Activated CD8-positive, alpha-beta memory T cell treated with anti-CD3 and anti-CD28 coated beads, Interleukin-2, amount 50 U/mL, for 1 hour (primary cell): ENCODE data around the gene TLL2.
"Not testable (repeated sequence)": the region's sequence is repeated elsewhere in the genome, so short reads cannot be mapped to it uniquely, and the experiment has no call there.

Experiments used
- DNase-seq: peaks from one replicate; pipeline ENCODE4 v3.0.0-alpha.2; 2020; ENCODE audit errors: extremely low read depth

TLL2 gene

GRCh38 chr10:96513698-96514561 lies at the start of gene TLL2:
TLL2 (minus strand) TSS chr10:96513926; CDS start chr10:96513685, 241 bp downstream.
- peak; percentile 13 for DNase-seq

- DNase-seq = no peak
These were observed 47.5 kb upstream of the TLL2 start for GRCh38 chr10:96560966-96561887.

- DNase-seq = no peak
These were observed 46.8 kb upstream of the TLL2 start for GRCh38 chr10:96560489-96560888.

GRCh38 chr10:96556003-96556402 lies 42.3 kb upstream of the TLL2 start:
- no peak for DNase-seq

- no peak for DNase-seq
These were observed 41.6 kb upstream of the TLL2 start for GRCh38 chr10:96555330-96555729.

- no peak for DNase-seq
These were observed 34.9 kb upstream of the TLL2 start for GRCh38 chr10:96548589-96548988.

- not testable (repeated sequence) for DNase-seq
These were observed 31.8 kb upstream of the TLL2 start for GRCh38 chr10:96545558-96545957.

GRCh38 chr10:96541921-96542320 lies 28.2 kb upstream of the TLL2 start:
- DNase-seq = no peak

GRCh38 chr10:96540240-96540639 lies 26.5 kb upstream of the TLL2 start:
- DNase-seq = no peak

GRCh38 chr10:96538683-96539082 lies 25.0 kb upstream of the TLL2 start:
- no peak for DNase-seq

- no peak for DNase-seq
These were observed 22.4 kb upstream of the TLL2 start for GRCh38 chr10:96536129-96536528.

GRCh38 chr10:96532523-96532922 lies 18.8 kb upstream of the TLL2 start:
- DNase-seq = no peak

GRCh38 chr10:96529634-96530279 lies 16.0 kb upstream of the TLL2 start:
- DNase-seq = no peak

- DNase-seq = no peak
These were observed 11.0 kb upstream of the TLL2 start for GRCh38 chr10:96524741-96525140.

- DNase-seq = no peak
These were observed 3.6 kb upstream of the TLL2 start for GRCh38 chr10:96517284-96517683.

GRCh38 chr10:96516337-96516736 lies 2.6 kb upstream of the TLL2 start:
- no peak for DNase-seq

GRCh38 chr10:96513305-96513697 lies 425 bp downstream of the TLL2 start:
- no peak for DNase-seq

- no peak for DNase-seq
These were observed 1.0 kb downstream of the TLL2 start for GRCh38 chr10:96512524-96513304.

GRCh38 chr10:96511044-96511945 lies 2.4 kb downstream of the TLL2 start:
- DNase-seq = no peak

GRCh38 chr10:96509017-96509641 lies 4.6 kb downstream of the TLL2 start:
- no peak for DNase-seq
